Stimulated activated CD4-positive, alpha-beta T cell treated with anti-CD3 and anti-CD28 coated beads, Interleukin-4, amount 100 ng/mL, for 4 hours (primary cell): ENCODE results near the gene RNF208.

Experiments used
- DNase-seq, 2 experiments: peaks; one replicate each; pipeline ENCODE4 v3.0.0-alpha.2; 2020

The RNF208 gene

GRCh38 chr9:137189297-137190295, 32.4 kb downstream of the RNF208 start:
- DNase-seq = no peak

GRCh38 chr9:137188490-137189296, 33.3 kb downstream of the RNF208 start, which contains the start of the genes ANAPC2 and SSNA1:
Gene ANAPC2 (minus strand): TSS chr9:137188560. CDS start chr9:137188532, 28 bp downstream.
Gene SSNA1 (plus strand): TSS chr9:137188676. CDS start chr9:137188727, 51 bp downstream.
- DNase-seq = peak; percentile 87 to 95

DNA sequence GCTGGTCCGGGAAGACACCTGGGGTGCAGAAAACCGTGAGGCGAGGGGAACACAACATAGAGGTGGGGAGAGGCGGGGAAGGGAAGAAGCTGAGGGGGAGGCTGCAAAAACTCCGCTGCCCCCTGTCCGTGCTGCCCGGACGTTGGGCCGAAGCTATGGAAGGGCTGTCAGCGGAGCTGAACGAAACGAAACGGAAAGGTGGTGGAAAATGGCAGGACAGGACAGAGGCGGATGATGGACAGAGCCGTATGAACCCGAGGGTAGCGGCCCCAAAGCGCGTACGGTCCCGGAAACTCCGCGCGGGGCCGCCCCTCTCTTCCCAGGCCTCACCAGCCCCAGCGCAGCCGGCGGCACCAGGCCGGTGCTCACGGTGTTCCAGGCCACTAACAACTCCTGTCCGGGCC, 34.0 kb downstream of the RNF208 start:
- no peak for DNase-seq

DNA sequence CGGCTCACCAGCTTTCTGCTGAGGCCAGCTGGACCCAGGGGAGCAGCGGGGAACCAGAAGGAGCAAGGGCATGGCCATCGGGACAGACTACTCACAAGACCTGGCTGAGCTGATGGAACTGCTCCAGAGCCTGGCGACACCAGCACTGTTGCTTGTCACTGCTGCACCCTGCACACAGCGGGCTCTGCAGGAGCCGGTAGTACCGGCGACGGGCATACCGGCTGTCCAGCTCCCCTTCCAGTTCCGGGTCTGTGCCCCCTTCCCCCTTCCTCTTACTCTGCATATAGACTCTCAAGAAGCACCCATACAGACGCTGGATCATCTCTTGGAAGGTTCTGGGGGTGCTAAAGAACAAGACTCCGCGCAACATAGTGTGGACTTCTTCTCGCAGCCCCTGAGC, 34.7 kb downstream of the RNF208 start:
- no peak for DNase-seq

DNA sequence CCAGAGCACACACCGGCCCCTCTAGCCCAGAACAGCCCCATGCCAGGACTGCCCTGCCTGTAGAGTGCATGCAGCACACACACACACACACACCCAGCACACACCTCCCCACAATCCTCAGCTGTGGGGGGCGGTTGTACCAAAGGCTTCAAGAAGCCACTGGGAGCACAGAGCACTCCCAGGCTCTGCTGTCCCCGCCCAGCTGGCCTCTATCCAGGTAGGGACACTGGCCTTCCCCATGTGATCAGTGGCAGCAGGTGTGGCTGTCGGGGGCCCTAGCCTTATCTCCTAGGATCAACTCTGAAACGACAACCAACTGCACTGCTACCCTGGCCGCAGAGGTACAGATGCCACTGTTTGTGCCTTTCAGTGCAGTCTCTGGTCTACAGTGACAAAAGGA, 35.7 kb downstream of the RNF208 start:
- no peak for DNase-seq

GRCh38 chr9:137185921-137186320, 36.1 kb downstream of the RNF208 start:
- DNase-seq = no peak

- no peak for DNase-seq
Measured at GRCh38 chr9:137184881-137185660, 37.0 kb downstream of the RNF208 start.

GRCh38 chr9:137183980-137184595, 38.0 kb downstream of the RNF208 start:
- no peak for DNase-seq

GRCh38 chr9:137182836-137183235, 39.2 kb downstream of the RNF208 start:
- no peak for DNase-seq

GRCh38 chr9:137181680-137182079, 40.4 kb downstream of the RNF208 start:
- no peak for DNase-seq

GRCh38 chr9:137180491-137180890, 41.5 kb downstream of the RNF208 start:
- no peak for DNase-seq

GRCh38 chr9:137179761-137180160, 42.3 kb downstream of the RNF208 start:
- no peak for DNase-seq

DNA sequence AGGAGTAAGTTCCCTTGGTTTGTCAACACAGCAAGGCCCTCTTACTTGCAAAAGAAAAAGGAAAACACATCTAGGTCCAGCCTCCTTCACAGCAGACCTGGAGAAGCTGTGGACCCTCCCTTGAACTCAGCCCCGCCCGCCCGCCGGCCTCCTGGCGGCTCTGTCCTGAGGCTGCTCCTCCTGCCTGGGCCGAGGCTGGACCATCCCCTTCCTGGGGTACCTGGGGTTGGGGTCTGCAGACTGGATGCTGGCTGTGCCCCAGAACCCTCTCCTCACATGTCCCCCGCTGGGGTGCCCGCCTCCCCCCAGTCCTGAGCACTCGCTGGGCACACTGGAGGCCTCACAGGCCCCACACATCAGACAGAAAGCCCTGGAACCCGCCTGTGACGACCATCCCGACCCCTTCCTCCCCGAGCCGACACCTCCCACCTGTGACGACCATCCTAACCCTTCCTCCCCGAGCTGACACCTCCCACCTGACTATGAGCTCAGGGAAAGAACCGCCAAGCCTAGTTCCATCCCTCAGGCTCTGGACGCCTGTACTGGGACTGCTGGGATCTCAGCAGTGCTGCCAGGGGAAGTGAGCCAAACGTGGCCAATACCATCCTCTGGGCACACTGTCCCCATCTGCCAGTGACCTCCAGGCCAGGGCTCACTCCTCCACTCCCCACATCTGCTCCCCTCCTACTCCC, 43.0 kb downstream of the RNF208 start:
- DNase-seq = no peak

- DNase-seq = no peak
Measured at GRCh38 chr9:137178201-137178938, 43.7 kb downstream of the RNF208 start.

DNA sequence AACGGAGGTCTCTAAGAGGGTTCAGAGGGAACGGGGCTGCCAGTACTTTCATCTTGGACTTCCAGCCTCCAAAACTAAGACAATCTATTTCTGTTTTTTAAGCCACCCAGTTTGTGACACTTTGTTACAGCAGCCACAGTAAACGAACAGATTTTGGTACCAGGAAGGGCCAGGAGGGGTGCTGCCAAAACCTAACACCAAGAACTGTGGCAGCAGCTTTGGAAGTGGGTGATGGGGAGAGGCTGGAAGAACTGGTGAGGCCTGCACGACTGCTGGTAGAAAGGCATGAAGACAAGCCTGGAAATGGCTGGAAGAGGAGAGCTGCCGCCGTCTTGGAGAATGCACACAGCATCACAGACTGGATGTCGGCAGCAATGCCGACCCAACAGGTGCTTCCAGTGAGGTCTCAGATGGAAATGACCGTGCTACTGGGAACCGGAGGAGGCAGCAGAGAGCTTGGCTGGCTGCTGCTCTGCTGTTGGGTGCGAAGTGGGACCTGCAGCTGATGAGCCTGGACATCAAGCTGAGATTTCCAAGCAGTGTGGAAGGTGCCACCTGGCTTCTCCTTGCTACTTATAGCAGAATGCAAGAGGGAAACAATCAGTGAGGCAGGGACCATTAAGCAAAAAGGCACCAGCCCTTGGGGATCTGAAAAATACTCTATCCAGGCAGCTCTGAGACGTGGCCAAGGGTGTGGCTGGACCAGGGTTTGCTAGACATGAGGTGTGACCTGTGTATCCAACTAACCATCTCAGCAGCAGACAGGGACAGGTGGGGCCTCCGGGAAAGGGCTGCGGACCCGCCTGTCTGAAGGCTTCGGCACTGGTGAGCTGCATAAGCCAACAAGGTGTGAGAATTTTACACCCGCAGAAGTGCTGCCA, 45.5 kb downstream of the RNF208 start:
- peak; percentile 4 to 30 for DNase-seq

DNA sequence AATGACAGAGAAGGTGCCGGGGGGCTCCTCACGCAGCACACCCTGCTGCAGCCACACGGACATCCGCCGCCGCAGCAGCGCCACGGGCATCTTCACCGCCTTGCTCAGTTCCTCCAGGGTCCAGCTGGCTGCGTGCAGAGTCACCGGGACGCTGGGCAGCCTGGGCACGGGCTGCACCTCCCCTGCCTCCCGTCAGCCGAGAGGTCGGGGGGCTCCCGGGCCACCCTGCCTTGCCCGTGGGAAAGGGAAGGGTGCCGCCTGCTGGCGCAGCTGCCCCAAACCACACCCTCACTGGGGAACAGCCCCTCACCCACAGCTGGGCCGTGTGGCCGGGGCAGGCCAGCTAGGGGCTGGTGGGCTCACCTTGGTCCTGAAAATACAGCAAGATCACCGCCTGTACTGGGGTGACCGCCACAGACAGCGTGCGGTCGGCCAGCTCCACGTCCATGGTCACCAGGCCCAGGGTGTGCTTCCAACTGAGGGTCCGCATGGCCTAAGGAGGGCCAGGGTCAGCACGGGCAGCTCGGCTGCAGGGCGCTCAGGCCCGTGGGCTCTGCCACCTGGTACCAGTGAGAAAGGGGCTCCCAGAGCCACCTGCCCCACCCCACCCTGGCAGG, 46.6 kb downstream of the RNF208 start:
- no peak for DNase-seq

DNA sequence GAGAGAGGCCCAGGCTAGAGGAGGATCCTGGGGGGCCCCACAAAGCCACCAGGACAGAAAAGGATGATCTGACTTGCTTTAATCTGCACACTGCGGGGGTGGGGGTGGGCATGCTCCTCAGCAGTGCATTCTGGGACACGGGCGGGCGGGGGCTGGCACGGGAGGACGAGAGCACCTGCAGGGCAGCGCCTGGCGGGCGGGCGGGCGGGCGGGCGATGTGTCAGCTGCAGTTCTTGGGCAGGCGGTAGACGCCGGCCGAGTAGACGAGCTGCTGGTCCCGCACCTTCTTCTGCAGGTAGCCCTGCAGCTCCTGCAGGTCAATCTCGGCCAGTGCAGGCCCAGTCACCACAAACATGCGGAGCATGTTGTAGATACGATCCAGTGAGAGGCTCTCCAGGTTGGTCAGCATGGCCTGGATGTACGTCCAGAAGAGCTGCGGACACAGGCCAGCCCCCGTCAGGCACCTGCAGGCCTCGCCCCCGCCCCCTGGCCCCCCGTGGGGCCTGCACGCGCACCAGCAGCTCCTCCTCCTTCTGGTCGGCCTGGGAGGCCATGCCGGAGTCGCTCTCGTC, 47.2 kb downstream of the RNF208 start:
- peak; percentile 31 to 32 for DNase-seq

- DNase-seq = no peak
Measured at GRCh38 chr9:137173796-137174664, 48.0 kb downstream of the RNF208 start.
